C4-2B (cell line): ENCODE measurements around the gene SRRM3.
"Not testable (repeated sequence)": the region's sequence is repeated elsewhere in the genome, so short reads cannot be mapped to it uniquely, and the experiment has no call there.

Experiments used
- H3K27ac ChIP-seq: fragments of 450-650 bp; 2 replicates; pipeline ENCODE4 v1.5.1; 2017
- CTCF ChIP-seq: fragments of 450-650 bp; conservative IDR thresholded peaks from 2 replicates; pipeline ENCODE4 v1.5.1; 2017; ENCODE audit warnings: mild to moderate bottlenecking
- ZFX ChIP-seq: fragments of 450-650 bp; IDR thresholded peaks from 2 replicates; pipeline ENCODE4 v1.6.1; 2017

SRRM3 gene

GRCh38 chr7:76201732-76202665 lies at the start of gene SRRM3:
TSS of gene SRRM3 (plus strand) at chr7:76201896. CDS start at chr7:76235067, 33,171 bp downstream.
- TF ChIP-seq ZFX (no peak), CTCF (peak; percentile 96)
- no peak within 1 kb of the TSS for H3K27ac ChIP-seq

GRCh38 chr7:76151932-76152331 lies 49.8 kb upstream of the SRRM3 start:
- no peak overlapping the region for H3K27ac ChIP-seq
- TF ChIP-seq ZFX (no peak), CTCF (no peak)

- not testable (repeated sequence) for H3K27ac ChIP-seq
Observed at GRCh38 chr7:76153571-76154230, 48.0 kb upstream of the SRRM3 start.

GRCh38 chr7:76155938-76156337 lies 45.8 kb upstream of the SRRM3 start:
- TF ChIP-seq CTCF (no peak), ZFX (no peak)
- H3K27ac ChIP-seq: no peak overlapping the region

GRCh38 chr7:76156992-76157685 lies 44.6 kb upstream of the SRRM3 start:
- not testable (repeated sequence) for H3K27ac ChIP-seq

GRCh38 chr7:76158416-76158815 lies 43.3 kb upstream of the SRRM3 start:
- H3K27ac ChIP-seq: not testable (repeated sequence)

- H3K27ac ChIP-seq: not testable (repeated sequence)
Observed at GRCh38 chr7:76162416-76163170, 39.1 kb upstream of the SRRM3 start.

- H3K27ac ChIP-seq: not testable (repeated sequence)
Observed at GRCh38 chr7:76163812-76164211, 37.9 kb upstream of the SRRM3 start.

- TF ChIP-seq CTCF (no peak), ZFX (no peak)
- no peak overlapping the region for H3K27ac ChIP-seq
Observed at GRCh38 chr7:76165106-76165972, 36.4 kb upstream of the SRRM3 start.
